NCI-H1436 (cell line): ENCODE results near the gene HLA-DMA.

ENCODE experiments used
- DNase-seq: peaks from one replicate; lab custom pipeline; 2025; lab: John Stamatoyannopoulos, UW

The HLA-DMA gene

GRCh38 chr6:32932132-32932868 lies 20.6 kb downstream of the HLA-DMA start:
- DNase-seq: no peak

GRCh38 chr6:32931211-32931610 lies 21.7 kb downstream of the HLA-DMA start:
- DNase-seq: no peak

GRCh38 chr6:32922083-32922482 lies 30.8 kb downstream of the HLA-DMA start:
- DNase-seq: no peak

- DNase-seq: no peak
Observed at GRCh38 chr6:32920715-32921114, 32.2 kb downstream of the HLA-DMA start.

GRCh38 chr6:32912951-32913350 lies 39.9 kb downstream of the HLA-DMA start:
- no peak for DNase-seq

- DNase-seq: no peak
Observed at GRCh38 chr6:32908897-32909296, 44.0 kb downstream of the HLA-DMA start.

GRCh38 chr6:32906539-32906938 lies 46.4 kb downstream of the HLA-DMA start:
- DNase-seq: no peak

GRCh38 chr6:32905078-32905477 lies 47.8 kb downstream of the HLA-DMA start:
- DNase-seq: no peak

GRCh38 chr6:32903952-32904351 lies 48.9 kb downstream of the HLA-DMA start:
- no peak for DNase-seq
